Eye (tissue), 1 donor: ENCODE data around the gene NKD2.
"Not testable (repeated sequence)": the region's sequence is repeated elsewhere in the genome, so short reads cannot be mapped to it uniquely, and the experiment has no call there.

Experiments
- DNase-seq: peaks from one replicate; pipeline ENCODE4 v3.0.0-alpha.2; 2015

Gene NKD2

GRCh38 chr5:1075931-1076330 lies 67.3 kb downstream of the NKD2 start:
- no peak for DNase-seq

DNA sequence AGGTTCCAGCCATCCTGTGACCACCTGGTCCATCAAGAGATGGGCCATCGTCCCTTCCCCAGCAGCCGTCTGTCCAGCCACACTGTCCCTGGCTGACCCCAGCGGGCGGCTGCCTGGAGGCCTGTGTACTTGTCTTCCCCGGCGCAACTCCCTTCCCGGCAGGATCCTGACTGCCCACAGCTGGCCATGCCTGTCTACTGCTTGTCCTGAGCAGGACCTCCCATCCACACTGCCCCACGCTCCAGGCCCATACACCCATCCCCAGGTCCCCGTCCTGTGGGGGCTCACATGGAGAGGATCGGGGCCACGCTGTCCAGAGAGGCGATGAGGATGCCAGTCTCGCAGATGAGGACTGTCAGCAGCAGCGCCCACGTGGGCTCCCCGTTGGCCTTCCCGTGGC lies 67.8 kb downstream of the NKD2 start:
- DNase-seq = no peak

DNA sequence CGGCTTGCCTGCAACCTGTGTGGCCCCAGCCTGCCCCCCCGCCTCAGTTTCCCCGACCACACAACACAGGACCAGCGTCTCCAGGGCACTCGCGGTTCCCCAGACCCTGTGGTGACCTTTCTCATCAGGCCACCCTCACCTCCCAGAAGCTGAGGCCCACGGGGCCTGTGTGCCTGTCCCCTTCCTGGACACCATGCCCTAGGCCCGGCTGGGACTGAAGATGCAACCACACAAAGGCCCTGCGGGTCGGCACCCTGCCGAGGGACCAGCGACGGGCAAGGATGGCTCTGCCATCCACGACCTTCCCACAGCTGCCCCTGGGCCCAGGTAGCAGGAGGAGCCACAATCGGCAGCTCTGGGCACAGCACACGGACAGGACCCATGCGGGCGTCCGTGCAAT lies 68.4 kb downstream of the NKD2 start:
- DNase-seq = no peak

DNA sequence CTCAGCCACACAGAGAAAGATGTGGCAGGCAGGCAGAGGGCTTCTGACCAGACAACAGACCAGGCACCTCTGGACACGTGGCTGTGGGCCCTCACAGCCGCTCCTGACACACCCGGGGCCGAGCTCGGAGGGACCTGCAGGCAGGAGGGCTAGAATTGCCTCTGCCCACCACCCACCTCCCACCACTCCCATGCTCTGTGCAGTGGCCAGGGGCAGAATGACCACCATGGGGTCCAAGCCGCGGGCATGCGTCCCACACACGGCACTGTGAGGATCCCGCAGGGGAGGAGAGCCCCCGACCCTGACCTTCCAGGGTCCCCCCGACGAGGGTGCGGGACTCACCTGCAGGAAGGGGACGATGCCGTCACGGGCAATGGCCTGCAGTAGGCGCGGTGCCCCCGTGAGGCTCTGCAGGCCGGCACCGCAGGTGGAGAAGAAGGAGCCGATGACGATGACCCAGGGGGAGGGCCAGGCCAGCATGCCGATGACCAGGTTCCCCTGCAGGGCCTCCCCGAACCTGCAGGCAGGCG lies 69.0 kb downstream of the NKD2 start:
- no peak for DNase-seq

DNA sequence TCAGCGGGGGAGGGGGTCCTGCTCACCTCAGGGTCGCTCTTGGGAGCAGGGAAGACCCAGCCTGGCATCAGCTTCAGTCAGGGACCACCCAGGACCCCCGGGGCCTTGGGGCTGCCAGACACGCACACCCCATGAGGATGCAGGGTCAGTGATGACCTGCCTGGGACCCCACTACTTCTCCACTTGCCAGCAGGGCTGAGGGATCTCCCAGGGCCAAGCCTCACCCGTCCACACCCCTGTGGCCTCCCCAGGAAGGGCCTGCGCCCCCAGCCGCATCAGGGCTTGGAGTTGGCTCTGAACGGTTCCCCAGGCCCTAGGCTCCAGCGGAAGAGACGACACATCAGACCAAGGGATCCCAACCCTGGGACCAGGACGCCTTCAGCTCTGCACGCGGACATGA lies 69.6 kb downstream of the NKD2 start:
- DNase-seq = no peak

GRCh38 chr5:1078851-1079250 lies 70.2 kb downstream of the NKD2 start:
- DNase-seq = no peak

- DNase-seq = no peak
Measured at GRCh38 chr5:1079486-1079885, 70.9 kb downstream of the NKD2 start.

GRCh38 chr5:1079961-1080360 lies 71.4 kb downstream of the NKD2 start:
- no peak for DNase-seq

- DNase-seq = no peak
Measured at GRCh38 chr5:1080432-1080831, 71.8 kb downstream of the NKD2 start.

DNA sequence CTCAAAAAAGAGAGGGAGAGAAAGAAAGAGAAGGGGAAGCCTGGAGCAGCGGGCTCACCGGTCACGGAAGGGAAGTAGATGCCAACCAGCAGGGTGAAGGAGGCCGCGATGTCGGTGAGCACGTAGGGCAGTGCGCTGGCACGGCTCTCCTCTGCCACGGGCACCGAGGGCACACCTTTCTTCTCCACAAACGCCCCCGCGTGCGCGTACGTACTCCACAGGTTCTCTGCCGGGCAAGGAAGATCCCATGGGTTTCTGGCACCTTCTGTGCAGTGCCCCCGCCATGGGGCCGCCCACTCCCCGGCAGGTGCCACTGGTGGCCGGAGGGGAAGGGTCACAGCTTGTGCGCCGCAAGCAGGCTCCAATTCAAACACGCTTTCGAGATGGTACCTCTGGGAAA lies 72.9 kb downstream of the NKD2 start:
- no peak for DNase-seq

- DNase-seq = not testable (repeated sequence)
Measured at GRCh38 chr5:1083026-1083425, 74.4 kb downstream of the NKD2 start.

DNA sequence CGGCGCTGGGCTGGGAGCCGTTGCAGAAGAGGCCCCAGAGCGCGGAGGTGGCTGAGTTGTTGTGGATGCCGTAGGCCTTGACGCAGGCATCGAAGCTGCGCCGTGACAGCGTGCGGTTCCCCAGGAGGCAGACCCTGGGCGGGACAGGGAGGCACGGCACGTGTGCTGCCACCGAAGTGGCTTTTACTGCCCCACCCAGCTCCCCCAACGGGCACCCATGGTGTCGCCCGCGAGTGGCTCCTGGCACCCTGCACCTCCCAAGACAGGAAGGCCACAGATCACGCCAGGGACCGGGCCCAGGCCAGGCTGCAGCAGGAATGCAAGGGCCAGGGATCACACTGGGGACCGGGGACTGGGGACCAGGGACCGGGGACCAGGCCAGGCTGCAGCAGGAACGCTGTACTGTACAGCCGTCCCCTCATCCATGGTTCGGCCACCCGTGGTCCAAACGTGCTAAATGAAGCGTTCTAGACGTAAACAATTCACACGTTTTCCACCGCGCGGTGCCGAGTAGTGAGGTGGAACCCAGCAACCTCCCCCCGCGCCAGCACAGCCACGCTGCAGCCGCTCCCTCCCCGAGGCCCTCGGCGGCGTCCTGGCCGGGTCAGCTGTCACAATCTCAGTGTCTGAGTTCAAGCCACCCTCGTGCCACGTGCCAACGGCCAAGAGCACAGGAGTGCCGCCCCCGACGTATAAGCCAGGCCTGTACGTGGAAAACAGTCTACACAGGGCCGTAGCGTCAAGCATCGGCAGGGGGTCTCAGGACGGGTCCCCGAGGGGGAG lies 75.4 kb downstream of the NKD2 start:
- DNase-seq = no peak

DNA sequence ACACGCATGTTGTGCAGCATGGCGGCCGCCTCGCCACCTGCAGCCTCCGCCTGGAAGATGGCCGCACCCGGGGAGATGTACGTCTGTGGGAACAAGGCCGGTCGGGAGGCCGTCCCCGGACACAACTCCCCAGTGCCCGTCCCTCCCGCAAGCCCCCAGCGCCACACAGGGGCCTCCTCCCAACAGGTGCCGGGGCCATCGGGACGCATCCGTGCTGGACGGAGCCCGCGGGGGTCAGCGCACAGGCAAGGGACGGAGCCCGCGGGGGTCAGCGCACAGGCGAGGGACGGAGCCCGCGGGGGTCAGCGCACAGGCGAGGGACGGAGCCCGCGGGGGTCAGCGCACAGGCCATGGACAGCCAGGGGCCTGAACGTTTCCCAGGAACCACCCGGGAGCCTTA lies 76.8 kb downstream of the NKD2 start:
- no peak for DNase-seq

- DNase-seq = no peak
Measured at GRCh38 chr5:1086137-1086536, 77.5 kb downstream of the NKD2 start.

DNA sequence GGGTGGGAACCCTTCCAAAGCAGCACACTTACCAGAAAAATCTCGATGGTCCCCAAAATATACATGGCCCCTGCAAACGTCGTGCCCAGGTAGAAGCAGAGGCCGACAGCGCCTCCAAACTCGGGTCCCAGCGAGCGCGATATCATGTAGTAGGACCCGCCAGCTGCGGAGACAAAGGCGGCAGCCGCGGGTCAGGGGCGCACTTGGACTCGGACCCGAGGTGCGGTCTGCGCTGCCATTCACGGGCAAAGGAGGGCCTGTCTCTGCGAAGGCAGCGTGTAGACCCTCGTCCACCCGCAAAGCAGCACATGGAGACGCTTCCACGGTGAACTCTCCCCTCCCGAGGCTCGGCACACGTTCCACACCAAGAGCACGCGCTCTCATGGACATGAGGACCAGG lies 78.3 kb downstream of the NKD2 start:
- no peak for DNase-seq

GRCh38 chr5:1087428-1087827 lies 78.8 kb downstream of the NKD2 start:
- DNase-seq = peak; percentile 37

DNA sequence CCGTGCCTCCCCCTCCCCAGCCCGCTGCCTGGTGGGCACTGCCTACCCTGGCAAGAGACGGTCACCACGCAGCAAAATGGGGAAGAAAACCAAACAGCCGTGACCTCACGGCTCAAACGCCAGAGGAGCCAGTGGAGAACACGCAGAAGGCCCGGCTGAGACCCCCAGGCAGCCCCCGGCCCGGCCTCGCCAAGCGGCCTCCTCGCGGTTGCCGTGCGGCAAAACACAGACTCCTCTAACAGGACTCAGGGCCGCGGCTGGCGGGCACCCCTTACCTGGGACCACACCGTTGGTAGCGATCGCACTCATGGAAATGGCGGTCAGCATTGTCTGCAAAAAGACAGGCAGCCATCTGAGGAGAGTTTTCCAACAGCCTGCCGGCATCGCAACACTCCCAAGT lies 79.4 kb downstream of the NKD2 start:
- DNase-seq = no peak
